ENCODE measurements around the gene ARHGAP15.

GRCh38 chr2:143582046-143582747 lies 453.0 kb downstream of the ARHGAP15 start:
- peak; percentile 12; the same call in 1 of the 2 replicates for TF ChIP-seq CTCF (IDR thresholded peaks at IDR 0.05)
- TF ChIP-seq REST (IDR thresholded peaks at IDR 0.05; ENCODE audit: insufficient read depth in 1 of 2, low read depth in 2 of 2, low read length in 1 of 2), result no peak
- TF ChIP-seq TCF7L2 (IDR thresholded peaks at IDR 0.05; ENCODE audit: low read depth, low read length), result no peak
- TF ChIP-seq POLR2AphosphoS5 (IDR thresholded peaks at IDR 0.05; ENCODE audit: low read depth, low read length), result no peak
